NCI-H1694 (cell line): Measurements from ENCODE around the gene TPO.
"Not testable (repeated sequence)": the region's sequence is repeated elsewhere in the genome, so short reads cannot be mapped to it uniquely, and the experiment has no call there.

Experiments
- DNase-seq: peaks from one replicate; lab custom pipeline; 2025; lab: John Stamatoyannopoulos, UW

Gene TPO

DNA sequence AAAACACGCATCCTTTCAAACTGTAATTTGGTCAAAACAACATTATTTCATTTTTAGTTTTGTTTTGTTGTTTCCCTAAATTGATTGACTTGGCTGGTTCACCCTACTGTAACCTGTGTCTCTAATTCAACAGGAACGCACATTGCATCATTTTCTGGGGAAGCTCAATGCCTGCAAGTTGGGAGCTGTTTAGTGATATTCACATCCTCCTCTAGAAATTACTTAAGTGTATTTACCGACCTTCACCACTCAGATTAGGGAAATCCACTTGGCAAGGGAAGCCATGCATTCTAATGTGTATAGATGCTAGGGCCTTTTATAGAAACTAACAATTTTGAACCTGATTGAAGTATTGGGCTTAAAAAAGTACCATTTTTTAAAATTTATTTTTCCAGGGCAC is 7.3 kb upstream of the TPO start:
- no peak for DNase-seq

DNA sequence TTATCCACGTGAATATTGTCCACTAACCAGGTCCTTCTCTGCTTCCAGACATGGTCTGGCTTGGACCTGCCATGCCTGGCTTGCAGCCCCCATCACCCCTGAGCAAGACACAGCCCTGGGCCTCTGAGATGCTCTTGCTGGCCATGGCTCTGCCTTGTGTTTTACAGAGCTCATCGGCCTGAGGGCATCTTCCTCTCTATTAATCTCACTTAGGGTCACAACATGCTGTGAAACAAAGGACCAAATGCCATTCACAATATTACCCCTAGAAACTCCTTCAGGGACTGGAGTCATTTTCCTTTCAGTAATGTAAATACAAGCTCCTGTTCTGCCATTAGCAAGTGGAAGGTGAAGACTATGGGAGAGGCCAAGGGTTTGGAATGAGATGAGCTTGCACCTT is 6.8 kb upstream of the TPO start:
- DNase-seq, result no peak

DNA sequence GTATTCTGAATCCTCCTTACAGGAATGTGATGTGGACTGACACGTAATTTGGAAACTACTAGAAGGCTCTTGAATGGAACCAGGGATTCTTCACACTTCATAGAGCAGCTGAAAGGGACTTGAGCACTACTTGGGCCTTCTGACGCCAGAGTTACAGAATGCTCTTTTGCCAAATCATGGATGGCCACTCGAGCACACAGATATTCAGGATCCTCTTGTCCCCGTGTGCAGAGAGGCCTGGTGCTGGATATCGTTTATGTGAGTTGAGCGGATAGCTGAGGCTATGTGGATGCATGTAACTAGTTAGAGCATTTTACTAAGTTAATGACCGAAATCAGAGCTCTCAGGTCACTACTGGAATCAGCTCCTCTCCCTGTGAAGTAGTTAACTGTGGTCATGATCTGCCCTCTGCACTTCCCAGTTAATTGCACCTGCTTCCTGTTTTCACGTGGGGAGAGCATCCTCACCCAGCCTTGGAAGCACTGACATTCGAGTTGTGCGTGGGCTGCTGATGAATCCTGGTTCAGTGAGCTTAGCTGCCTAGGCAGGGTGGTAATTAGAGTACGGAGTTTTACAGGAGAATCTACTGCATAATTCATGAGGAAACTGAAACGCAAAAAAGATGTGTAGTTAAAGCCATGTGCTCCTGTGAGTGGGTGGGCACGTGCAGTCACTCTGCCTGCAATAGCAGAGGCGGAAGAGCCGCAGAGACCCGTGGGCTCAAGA is 5.2 kb upstream of the TPO start:
- DNase-seq, result no peak

DNA sequence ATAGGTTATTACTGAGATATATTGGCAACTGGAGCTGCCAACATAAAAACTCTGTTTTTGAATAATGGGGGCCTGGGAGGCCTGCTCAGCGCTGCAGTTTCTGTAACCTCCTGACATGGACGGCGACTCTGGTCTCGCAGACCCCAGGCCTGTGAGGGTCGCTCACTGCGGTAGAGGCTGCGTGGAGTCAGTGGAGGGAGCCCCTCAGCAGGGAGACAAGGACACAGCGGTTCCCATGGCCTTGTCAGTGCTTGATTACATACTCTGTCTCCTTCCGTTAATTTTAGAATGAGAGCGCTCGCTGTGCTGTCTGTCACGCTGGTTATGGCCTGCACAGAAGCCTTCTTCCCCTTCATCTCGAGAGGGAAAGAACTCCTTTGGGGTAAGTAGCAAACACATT is 858 bp downstream of the TPO start:
- DNase-seq, result no peak

DNA sequence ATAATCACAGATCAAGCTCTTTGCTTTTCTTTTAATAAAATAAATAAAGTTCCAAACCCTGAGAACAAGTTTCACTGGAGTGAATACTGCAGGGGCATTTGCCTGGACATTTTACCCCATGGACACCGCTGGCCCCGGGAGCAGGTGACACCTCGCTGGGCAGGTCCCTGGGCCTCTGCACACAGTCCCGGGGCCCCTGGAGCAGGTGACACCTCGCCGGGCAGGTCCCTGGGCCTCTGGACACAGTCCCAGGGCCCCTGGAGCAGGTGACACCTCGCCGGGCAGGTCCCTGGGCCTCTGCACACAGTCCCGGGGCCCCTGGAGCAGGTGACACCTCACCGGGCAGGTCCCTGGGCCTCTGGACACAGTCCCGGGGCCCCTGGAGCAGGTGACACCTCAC is 1.6 kb downstream of the TPO start:
- DNase-seq, result not testable (repeated sequence)

DNA sequence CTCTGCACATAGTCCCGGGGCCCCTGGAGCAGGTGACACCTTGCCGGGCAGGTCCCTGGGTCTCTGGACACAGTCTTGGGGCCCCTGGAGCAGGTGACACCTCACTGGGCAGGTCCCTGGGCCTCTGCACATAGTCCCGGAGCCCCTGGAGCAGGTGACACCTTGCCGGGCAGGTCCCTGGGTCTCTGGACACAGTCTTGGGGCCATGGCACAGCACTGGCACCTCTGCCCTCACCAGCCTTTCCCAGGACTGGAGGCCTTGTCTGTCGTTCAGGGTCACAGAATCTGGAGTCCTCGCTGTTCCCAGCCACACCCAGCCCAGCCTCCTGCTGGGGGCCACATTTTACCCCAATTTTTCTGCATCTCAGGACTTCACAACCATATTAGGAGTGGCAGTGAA is 2.2 kb downstream of the TPO start:
- DNase-seq, result no peak

- no peak for DNase-seq
These were observed 5.3 kb downstream of the TPO start for GRCh38 chr2:1418566-1418965.

DNA sequence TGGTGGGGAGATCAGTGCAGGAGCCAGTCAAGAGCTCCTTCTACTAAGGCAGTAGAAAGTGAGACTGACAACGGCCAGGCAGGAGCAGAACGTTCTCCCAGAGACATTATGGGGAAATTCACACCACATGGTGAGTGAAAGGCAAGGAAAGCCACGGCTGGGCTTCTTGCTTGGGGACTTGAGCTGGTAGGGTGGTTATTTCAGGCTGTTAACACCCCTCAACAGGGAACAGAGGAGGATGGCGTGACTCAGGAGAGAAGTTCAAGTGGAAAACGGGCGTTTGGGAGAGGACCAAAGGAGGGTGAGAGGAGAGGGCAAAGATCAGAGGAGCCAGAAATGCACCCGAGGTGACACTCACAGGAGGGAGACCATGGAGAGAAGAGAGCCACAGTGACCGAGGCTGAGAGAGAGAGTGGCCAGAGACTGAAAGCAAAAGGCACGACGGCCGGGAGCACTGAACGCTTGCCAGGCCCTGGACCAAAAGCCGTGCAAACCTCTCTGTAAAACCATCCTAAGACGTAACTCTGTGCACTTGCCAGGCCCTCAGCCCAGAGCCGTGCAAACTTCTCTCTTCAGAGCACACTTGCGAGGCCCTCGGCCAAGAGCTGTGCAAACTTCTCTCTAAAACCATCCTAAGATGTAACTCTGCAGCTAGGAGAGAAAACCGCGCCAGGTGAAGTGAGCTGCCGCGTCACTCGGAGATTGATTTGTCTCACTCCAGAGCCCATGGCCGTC is 7.7 kb downstream of the TPO start:
- no peak for DNase-seq

DNA sequence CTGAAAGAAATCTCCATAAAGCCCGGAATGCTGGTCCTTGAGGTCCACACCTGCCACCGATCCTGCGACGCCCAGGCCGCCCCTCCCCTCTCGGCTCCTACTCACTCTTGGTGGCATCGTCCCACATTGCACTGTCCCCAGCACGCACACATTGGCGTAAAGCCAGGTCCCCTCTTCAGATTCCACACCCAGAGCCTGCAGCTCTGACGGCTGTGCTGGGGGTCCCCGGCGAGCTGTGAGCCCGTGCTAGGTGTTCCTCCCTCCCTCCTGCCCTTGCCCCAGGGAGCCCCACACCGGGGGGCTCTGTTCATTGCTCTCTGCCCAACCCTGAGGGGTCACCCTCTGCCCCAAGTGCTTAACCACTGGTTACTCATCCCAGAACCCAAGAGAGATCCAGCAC is 8.5 kb downstream of the TPO start:
- DNase-seq, result no peak

- no peak for DNase-seq
These were observed 8.9 kb downstream of the TPO start for GRCh38 chr2:1422131-1422530.

- DNase-seq, result no peak
These were observed 9.5 kb downstream of the TPO start for GRCh38 chr2:1422716-1423285.

DNA sequence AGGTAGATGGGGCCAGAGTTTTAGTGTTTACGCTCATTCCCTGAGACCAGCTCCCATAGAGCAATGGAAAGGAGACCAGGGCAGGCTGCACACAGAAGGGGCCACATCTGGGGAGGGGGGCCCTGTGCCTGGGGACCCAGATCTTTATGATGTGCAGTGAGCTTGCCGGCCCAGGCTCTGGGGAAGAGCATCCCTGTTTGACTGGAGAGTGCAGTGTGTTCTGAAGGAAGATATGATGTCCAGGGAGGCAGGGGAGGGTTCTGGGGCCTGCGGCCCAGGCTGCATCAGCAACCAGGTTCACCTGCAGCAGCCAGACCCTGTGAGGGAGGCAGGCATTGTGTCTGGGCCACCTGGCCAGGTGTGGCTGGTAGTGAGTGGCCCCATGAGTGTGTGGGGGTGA is 13.8 kb downstream of the TPO start:
- no peak for DNase-seq

DNA sequence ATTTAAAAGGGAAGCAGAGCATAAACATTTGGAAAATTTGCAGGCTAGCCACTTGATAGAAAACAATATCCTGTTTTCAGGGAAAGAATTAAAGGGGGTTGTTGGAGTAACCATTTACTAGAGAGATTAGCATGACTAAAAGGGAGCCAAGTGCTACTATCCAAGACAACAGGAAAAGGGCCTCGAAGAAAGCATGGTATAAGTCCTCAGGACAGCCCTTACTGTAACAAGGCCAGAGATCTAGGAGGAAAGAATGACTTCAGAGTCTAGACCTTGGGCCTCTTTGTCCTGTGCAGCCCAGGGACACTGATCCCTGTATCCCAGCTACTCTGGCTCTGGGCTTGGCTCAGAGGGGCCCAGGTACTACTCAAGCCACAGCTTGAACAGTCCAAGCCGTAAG is 16.6 kb downstream of the TPO start:
- DNase-seq, result no peak

GRCh38 chr2:1430491-1430890 is 17.2 kb downstream of the TPO start:
- DNase-seq, result no peak

- DNase-seq, result no peak
These were observed 18.7 kb downstream of the TPO start for GRCh38 chr2:1431886-1432400.

DNA sequence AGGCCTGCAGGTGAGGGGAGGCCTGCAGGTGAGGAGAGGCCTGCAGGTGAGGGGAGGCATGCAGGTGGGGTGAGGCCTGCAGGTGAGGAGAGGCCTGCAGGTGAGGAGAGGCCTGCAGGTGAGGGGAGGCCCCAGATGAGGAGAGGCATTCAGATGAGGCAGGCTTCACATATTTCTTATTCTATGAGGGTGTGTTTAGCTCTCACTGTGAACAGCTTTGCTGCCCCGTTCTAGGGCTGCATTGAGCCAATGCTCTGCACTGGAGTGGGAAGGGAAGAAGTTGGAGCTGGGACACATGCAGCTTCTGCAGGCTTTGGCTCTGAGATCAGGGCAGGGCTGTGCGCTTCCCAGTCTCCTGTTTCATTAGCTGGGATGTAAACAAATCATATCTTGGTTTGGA is 19.5 kb downstream of the TPO start:
- DNase-seq, result no peak

GRCh38 chr2:1436369-1436768 is 23.1 kb downstream of the TPO start:
- no peak for DNase-seq

DNA sequence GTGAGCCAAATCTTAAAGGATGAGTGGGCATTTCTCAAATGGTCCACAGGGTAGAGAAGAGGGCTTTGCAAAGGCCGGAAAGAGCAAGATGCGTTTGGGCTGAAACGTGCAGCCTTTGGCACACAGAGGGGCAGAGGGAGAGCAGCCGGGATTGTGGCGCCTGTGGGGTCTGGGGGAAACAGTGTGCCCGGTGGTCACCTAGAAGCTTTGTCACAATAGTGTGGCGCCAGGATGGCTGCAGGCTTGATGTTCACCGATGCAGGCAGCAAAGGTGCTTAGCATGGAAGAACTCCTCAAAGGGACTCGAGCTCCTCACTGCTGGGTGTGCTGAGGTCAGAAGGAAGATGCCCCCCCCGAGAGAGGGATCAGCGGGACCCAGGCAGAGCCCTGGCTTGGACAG is 23.8 kb downstream of the TPO start:
- no peak for DNase-seq

- no peak for DNase-seq
These were observed 24.3 kb downstream of the TPO start for GRCh38 chr2:1437537-1437936.

- no peak for DNase-seq
These were observed 25.7 kb downstream of the TPO start for GRCh38 chr2:1438972-1439371.

DNA sequence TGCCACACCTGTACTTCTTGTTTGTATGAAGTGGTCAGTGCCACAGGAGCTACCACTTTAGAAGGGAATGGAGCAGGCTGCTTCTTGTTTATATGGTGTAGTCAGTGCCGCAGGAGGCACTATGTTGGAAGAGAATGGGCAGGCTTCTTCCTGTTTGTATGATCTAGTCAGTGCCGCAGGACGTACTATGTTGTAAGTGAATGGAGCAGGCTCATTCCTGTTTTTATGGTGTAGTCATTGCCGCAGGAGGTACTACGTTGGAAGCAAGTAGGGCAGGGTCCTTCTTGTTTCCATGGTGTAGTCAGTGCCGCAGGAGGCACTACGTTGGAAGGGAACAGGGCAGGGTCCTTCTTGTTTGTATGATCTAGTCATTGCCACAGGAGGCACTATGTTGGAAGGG is 27.3 kb downstream of the TPO start:
- DNase-seq, result no peak

- no peak for DNase-seq
These were observed 33.0 kb downstream of the TPO start for GRCh38 chr2:1446301-1446700.

GRCh38 chr2:1448009-1448408 is 34.7 kb downstream of the TPO start:
- DNase-seq, result no peak
